Measurements from ENCODE around the gene AKAP8L.

AKAP8L gene

GRCh38 chr19:15418579-15419412, at the start of gene AKAP8L:
AKAP8L (minus strand) TSS chr19:15418988; CDS start chr19:15418923, 65 bp downstream.
- DNase-seq: peak; percentile 94

DNA sequence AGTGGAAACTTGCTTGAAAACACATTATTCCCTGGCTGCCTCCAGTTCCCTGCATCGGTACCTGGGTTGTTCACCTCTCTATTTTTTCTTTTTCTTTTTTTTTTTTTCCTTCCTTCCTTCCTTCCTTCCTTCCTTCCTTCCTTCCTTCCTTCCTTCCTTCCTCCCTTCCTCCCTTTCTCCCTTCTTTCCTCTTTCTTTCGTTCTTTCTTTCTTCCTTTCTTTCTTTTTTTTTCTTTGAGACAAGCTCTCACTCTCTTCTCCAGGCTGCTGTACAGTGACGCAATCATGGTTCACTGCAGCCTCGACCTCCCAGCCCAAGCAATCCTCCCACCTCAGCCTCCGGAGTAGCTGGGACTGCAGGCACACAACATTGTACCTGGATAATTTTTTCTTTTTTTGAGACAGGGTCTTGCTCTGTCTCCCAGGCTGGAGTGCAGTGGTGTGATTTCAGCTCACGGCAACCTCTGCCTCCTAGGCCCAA, 49.0 kb upstream of the AKAP8L start:
- DNase-seq: no peak

GRCh38 chr19:15466851-15467733, 48.3 kb upstream of the AKAP8L start:
- DNase-seq: peak; percentile 50

GRCh38 chr19:15464394-15465385, 45.9 kb upstream of the AKAP8L start, which contains the start of gene RASAL3:
RASAL3 (minus strand) TSS chr19:15464544; CDS start chr19:15464358, 186 bp downstream.
- peak; percentile 73 for DNase-seq

DNA sequence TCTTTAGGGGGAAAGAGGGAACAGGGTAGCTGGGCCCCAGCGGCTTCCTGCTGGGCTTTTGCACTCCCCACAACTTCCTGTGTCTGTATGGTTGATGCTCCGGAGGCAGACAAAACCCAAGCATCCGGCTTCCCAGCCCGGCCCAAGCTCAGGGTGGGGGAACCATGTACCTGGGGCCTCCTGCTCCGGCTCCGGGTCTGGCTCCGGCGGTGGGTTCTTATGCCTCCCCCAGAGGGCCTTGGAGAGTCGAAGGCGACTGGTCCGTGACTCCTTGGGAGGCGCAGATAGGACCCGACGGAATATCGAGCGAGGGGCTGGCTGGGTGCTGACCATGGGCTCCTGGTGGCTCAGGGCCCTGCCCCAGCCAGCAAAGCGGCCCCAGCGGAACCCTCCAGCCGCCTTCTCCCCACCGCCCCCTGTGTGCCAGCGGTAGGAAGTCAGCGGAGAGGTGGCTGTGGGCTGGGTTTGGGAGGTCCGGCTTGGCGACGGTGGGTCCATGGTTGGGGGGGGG, 45.1 kb upstream of the AKAP8L start:
- peak; percentile 81 for DNase-seq

- DNase-seq: no peak
Observed at GRCh38 chr19:15461694-15462093, 42.9 kb upstream of the AKAP8L start.

DNA sequence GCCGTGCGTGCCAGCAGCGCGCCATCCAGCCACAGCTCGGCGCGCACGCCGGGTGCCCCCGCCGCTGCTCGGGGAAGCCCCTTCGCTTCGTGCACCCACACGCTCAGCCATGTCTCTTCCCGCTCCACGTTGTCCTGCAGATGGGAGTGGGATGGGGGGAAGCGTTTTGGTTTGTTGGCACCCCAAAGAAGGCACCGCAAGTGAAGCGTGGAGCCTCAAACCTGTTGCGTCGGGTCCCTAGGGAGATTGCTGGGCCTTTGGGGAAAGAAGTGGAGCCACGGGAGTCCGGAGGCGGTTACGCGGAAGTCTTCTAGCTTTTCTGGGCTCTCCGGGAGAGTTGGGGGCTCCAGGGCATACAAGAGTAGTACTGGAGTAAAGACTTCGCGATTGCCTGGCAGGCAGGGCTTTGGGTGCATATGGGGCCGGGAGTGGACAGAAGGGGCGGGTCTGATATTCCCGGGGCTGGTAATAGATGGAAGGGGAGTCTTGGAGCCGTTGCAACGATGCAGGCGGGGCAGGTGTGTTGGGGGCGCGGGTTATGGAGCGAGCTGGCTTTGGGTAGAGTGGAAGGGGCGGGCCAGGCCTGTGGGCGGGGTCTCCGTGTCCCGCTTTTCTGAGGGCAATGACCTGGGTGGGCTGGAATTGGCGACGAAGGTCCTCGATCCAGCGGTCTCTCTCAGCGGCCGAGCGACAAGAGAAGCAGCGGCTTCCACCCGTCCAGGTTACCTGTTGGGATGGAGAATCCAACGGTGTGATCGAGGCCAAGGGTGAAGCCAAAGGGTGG, 39.1 kb upstream of the AKAP8L start:
- no peak for DNase-seq

- no peak for DNase-seq
Observed at GRCh38 chr19:15456871-15457700, 38.3 kb upstream of the AKAP8L start.

- DNase-seq: no peak
Observed at GRCh38 chr19:15456441-15456840, 37.7 kb upstream of the AKAP8L start.

DNA sequence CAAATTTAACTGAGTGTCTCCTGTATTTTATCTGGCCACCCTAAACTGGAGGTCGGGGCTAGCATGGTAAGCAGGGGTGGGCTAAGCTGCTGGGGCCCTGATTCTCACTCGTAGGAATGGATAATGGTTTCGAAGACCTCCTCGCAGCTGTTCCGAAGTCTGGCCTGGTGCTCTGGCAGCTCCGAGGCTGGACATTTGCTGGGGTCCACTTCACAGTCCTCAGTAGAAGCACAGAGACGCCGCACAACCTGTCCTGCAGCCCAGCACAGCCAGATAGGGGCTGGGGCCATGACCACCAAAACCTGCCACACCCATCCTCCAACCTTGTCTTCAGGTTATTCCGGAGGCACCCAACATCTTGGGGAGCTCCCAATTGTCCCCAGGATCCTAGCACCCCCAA, 37.2 kb upstream of the AKAP8L start:
- DNase-seq: no peak

- DNase-seq: no peak
Observed at GRCh38 chr19:15453906-15454860, 35.4 kb upstream of the AKAP8L start.

DNA sequence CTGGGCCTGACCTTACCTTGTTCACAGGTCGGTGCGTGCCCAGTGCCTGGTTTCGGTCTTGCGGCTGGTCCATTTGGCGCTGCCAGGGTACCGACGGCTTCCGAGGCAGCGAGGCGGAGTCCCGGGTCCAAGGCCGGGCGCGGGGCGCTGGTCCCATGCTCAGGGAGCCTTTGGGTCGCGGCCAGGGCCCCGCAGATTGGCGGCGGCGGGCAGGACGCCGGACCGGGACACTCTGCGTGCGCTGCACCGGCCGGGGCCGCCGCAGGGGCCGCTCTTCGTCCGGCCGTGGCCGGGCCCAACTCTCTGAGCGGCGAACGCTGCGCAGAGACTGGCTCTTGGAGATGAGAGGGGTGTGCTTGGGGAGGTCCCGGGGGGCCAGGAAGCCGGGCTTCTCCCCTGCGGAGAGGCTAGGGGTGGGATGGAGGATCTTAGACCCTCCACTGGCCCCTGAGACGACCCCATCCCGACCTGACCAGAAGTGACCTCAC, 34.3 kb upstream of the AKAP8L start:
- DNase-seq: no peak

- no peak for DNase-seq
Observed at GRCh38 chr19:15452111-15453047, 33.6 kb upstream of the AKAP8L start.

DNA sequence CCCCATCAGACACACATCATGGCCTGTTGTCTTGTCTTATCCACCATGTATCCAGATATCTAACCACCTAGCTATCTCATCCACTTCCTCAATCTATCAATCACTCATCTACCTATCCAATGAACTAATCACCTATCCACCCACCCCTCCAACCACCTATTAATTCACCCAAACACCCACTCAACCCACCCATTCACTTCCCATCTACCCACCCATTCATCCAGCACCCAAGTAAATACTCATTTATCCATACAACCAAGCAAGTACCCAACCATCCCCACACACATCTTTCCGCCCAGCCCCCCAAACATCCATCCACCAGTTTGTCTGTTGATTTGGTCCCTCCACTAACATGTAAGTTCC, 31.7 kb upstream of the AKAP8L start:
- DNase-seq: no peak

DNA sequence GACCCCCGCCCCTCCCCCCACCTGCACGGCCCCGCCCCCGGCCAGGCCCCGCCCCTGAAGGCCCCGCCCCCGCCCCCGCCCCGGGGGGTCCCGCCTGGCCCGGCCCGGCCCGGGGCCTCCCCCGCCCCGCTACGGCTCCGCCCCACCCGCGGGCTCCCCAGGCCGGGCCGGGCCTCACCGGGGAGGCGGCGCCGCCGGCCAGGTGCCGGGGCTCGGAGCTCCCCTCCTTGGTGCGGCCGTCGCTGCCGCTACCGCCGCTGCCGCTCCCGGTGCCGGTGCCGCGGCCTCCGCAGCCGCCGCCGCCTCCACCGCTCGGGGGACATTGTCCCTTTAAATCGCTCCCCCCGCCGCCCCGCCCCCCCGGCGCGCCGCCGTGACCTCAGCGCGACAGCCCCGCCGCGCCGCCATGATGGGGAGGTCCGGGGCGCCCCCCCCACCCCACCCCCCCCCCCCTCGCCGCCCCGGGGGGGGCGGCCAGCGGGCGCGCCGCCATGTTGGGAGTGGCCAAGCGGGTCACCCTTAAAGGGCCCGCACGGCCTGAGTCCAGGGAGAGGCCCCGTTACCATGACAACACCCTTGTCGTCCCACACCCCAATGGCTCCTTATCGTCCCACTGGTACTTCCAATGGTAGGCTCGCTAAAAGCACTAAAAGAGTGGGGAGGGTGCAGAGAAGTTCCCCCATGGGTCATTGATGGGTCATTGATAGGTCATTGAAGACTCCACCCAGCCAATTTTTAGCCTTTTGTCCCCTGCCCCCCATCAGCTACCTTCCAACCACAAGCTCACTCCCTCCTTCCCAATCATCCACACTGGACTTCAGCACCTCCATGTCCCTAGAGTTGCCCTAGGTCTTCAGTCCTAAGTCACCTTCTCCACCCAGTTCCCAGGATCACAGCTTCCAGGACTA, 31.1 kb upstream of the AKAP8L start, which contains the start of gene WIZ:
TSS of gene WIZ (minus strand) at position 337 of the 908 bp plus-strand sequence. CDS start 1,649 bp downstream, outside the sequence.
- peak; percentile 92 for DNase-seq
